Smooth muscle cell (in vitro differentiated cells): Measurements from ENCODE around the gene SPNS1. TPM values are rescaled to one million over a fixed set of nuclear protein-coding genes. Genes with fewer than 3 reads are reported as not detected.

Source experiments
- DNase-seq: peaks from one replicate; lab custom pipeline; 2025; ENCODE audit not compliant: unreplicated experiment; lab: John Stamatoyannopoulos, UW
- H2AFZ ChIP-seq: fragments of 200-600 bp; sonication (generic); 2 replicates; pipeline ENCODE4 v1.6.0; 2016; ENCODE audit warnings: antibody characterized with exemption, low read depth, mild to moderate bottlenecking
- H3F3A ChIP-seq: fragments of 200-600 bp; sonication (generic); 2 replicates; pipeline ENCODE4 v1.6.0; 2017; ENCODE audit warnings: antibody characterized with exemption, low read depth
- H3K27ac ChIP-seq: fragments of 200-600 bp; sonication (generic); 2 replicates; pipeline ENCODE4 v1.5.1; 2016; ENCODE audit warnings: low read depth, mild to moderate bottlenecking
- H3K27me3 ChIP-seq: fragments of 200-600 bp; sonication (generic); 2 replicates; pipeline ENCODE4 v1.6.1; 2016; ENCODE audit warnings: low read depth, mild to moderate bottlenecking
- H3K36me3 ChIP-seq: fragments of 200-600 bp; sonication (generic); 2 replicates; pipeline ENCODE4 v1.5.1; 2016; ENCODE audit warnings: low read depth
- H3K4me1 ChIP-seq: fragments of 200-600 bp; sonication (generic); 2 replicates; pipeline ENCODE4 v1.5.1; 2016; ENCODE audit warnings: low read depth
- H3K4me2 ChIP-seq: fragments of 200-600 bp; sonication (generic); 2 replicates; pipeline ENCODE4 v1.6.0; 2016; ENCODE audit warnings: mild to moderate bottlenecking
- H3K4me3 ChIP-seq: fragments of 200-600 bp; sonication (generic); 2 replicates; pipeline ENCODE4 v1.5.1; 2016; ENCODE audit warnings: mild to moderate bottlenecking
- H3K79me2 ChIP-seq: fragments of 200-600 bp; sonication (generic); 2 replicates; pipeline ENCODE4 v1.6.0; 2016; ENCODE audit warnings: low read depth, mild to moderate bottlenecking
- H3K9ac ChIP-seq: fragments of 200-600 bp; sonication (generic); 2 replicates; pipeline ENCODE4 v1.6.0; 2016; ENCODE audit warnings: low read depth
- H3K9me3 ChIP-seq: fragments of 200-600 bp; sonication (generic); replicated peaks from 2 replicates; pipeline ENCODE4 v1.5.1; 2016; ENCODE audit warnings: low read depth
- H4K20me1 ChIP-seq: fragments of 200-600 bp; sonication (generic); 2 replicates; pipeline ENCODE4 v1.6.0; 2016; ENCODE audit warnings: low read depth
- WGBS: methylation state at CpG from one replicate; pipeline ENCODE4 v1.1.7; 2016; ENCODE audit warnings: low lambda C conversion rate; 5-methylcytosine and 5-hydroxymethylcytosine counted together
- polyA plus RNA-seq: library from polyadenylated mRNA; unstranded; fragments of >200 nt; fragmentation: Nextera tagmentation; extraction: Ambion mirVana; gene quantifications from 2 replicates; pipeline ENCODE4 v1.2.1, GENCODE V29; 2016
- total RNA-seq: library from RNA; depleted of rRNA; stranded (reverse); fragments of >200 nt; gene quantifications from 2 replicates; pipeline ENCODE4 v1.2.3, GENCODE V29; 2014
- TF ChIP-seq, protein P1 (sequence below): fragments of 200-600 bp; sonication (generic); IDR thresholded peaks from 2 replicates; pipeline ENCODE4 v1.5.1; 2017; ENCODE audit warnings: borderline replicate concordance, mild to moderate bottlenecking, antibody characterized with exemption; ENCODE audit not compliant: insufficient read depth, poor library complexity, severe bottlenecking

SPNS1 gene
- total and polyA plus RNA-seq, 2 experiments from 2014 or later = 28.6 to 109 TPM

- Histone ChIP-seq H3K27me3 (no peaks in the 10 kb centered on the region), H3K79me2 (no peaks in the 10 kb centered on the region), H3K9ac (no peak overlapping the region), H3K36me3 (no peaks in the 10 kb centered on the region), H3K4me2 (no peak overlapping the region), H3F3A (no peaks in the 10 kb centered on the region), H4K20me1 (no peaks in the 10 kb centered on the region), H3K9me3 (no peaks in the 10 kb centered on the region), H2AFZ (no peak overlapping the region), H3K4me1 (peaks cover 6% of the 10 kb centered on the region), H3K4me3 (no peak overlapping the region), H3K27ac (no peak overlapping the region)
- no peak for DNase-seq
- WGBS = 88% methylated on average over 20 of the region's 20 CpGs
- TF ChIP-seq, protein P1, sequence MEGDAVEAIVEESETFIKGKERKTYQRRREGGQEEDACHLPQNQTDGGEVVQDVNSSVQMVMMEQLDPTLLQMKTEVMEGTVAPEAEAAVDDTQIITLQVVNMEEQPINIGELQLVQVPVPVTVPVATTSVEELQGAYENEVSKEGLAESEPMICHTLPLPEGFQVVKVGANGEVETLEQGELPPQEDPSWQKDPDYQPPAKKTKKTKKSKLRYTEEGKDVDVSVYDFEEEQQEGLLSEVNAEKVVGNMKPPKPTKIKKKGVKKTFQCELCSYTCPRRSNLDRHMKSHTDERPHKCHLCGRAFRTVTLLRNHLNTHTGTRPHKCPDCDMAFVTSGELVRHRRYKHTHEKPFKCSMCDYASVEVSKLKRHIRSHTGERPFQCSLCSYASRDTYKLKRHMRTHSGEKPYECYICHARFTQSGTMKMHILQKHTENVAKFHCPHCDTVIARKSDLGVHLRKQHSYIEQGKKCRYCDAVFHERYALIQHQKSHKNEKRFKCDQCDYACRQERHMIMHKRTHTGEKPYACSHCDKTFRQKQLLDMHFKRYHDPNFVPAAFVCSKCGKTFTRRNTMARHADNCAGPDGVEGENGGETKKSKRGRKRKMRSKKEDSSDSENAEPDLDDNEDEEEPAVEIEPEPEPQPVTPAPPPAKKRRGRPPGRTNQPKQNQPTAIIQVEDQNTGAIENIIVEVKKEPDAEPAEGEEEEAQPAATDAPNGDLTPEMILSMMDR = no peak
Observed at GRCh38 chr16:28932339-28933141, 42.0 kb upstream of the SPNS1 start.

- 66% methylated on average over 8 of the region's 8 CpGs for WGBS
Observed at GRCh38 chr16:28933171-28933570, 41.4 kb upstream of the SPNS1 start.

GRCh38 chr16:28935346-28935745 lies 39.2 kb upstream of the SPNS1 start:
- H3K9me3 ChIP-seq = no peaks in the 10 kb centered on the region
- H3K27me3 ChIP-seq = no peaks in the 10 kb centered on the region
- no peaks in the 10 kb centered on the region for H3F3A ChIP-seq
- H3K4me1 ChIP-seq = peaks cover 6% of the 10 kb centered on the region
- no peak overlapping the region for H3K4me3 ChIP-seq
- no peaks in the 10 kb centered on the region for H3K79me2 ChIP-seq
- no peak overlapping the region for H3K4me2 ChIP-seq
- 94% methylated on average over 4 of the region's 4 CpGs for WGBS
- H3K36me3 ChIP-seq = no peaks in the 10 kb centered on the region
- no peak overlapping the region for H2AFZ ChIP-seq
- no peaks in the 10 kb centered on the region for H4K20me1 ChIP-seq
- DNase-seq = no peak
- no peak overlapping the region for H3K9ac ChIP-seq
- TF ChIP-seq, protein P1 = no peak
- H3K27ac ChIP-seq = no peak overlapping the region

More at GRCh38 chr16:28933171-28933570, 41.4 kb upstream of the SPNS1 start:
- no peaks in the 10 kb centered on the region for H3F3A ChIP-seq
- DNase-seq = no peak
- TF ChIP-seq, protein P1 = no peak
- peaks cover 6% of the 10 kb centered on the region for H3K4me1 ChIP-seq
- no peak overlapping the region for H2AFZ ChIP-seq
- no peak overlapping the region for H3K4me2 ChIP-seq
- H3K9ac ChIP-seq = no peak overlapping the region
- H3K4me3 ChIP-seq = no peak overlapping the region
- no peaks in the 10 kb centered on the region for H4K20me1 ChIP-seq
- H3K27me3 ChIP-seq = no peaks in the 10 kb centered on the region
- no peak overlapping the region for H3K27ac ChIP-seq
- no peaks in the 10 kb centered on the region for H3K79me2 ChIP-seq
- no peaks in the 10 kb centered on the region for H3K9me3 ChIP-seq
- no peaks in the 10 kb centered on the region for H3K36me3 ChIP-seq
